ENCODE measurements around the gene H2AZ2.

Gene H2AZ2

GRCh38 chr7:44784364-44784763 lies 63.5 kb downstream of the H2AZ2 start:
- no peak for DNase-seq (ENCODE audit: low read depth)

- DNase-seq (ENCODE audit: low read depth): no peak
Measured at GRCh38 chr7:44783407-44783806, 64.5 kb downstream of the H2AZ2 start.

- no peak for DNase-seq (ENCODE audit: low read depth)
Measured at GRCh38 chr7:44782460-44782859, 65.4 kb downstream of the H2AZ2 start.

All from stimulated activated CD8-positive, alpha-beta memory T cell treated with anti-CD3 and anti-CD28 coated beads, Interleukin-7, amount 100 ng/mL, for 24 hours (primary cell).